ENCODE data around the gene TNRC6B.

DNA sequence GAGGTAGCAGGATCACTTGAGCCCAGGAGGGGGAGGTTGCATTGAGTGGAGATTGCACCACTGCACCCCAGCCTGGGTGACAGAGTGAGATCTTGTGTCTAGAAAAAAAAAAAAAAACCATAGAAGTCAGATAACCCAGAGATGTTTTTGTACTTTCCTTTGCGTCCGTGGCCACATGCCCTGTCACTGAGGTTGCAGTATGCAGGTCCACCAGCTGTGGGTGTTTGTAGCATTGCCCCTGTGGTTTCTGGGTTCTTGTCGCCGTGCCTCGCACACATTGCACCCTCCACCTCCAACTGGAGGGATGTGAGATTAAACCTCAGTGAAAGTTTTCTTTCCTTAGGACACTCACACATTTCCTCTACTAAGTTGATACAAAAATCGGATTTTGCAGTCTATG is 70.3 kb downstream of the TNRC6B start:
- no peak for TF ChIP-seq EZH2phosphoT487 (IDR thresholded peaks at IDR 0.05; ENCODE audit: low read depth)
- TF ChIP-seq, protein P1, sequence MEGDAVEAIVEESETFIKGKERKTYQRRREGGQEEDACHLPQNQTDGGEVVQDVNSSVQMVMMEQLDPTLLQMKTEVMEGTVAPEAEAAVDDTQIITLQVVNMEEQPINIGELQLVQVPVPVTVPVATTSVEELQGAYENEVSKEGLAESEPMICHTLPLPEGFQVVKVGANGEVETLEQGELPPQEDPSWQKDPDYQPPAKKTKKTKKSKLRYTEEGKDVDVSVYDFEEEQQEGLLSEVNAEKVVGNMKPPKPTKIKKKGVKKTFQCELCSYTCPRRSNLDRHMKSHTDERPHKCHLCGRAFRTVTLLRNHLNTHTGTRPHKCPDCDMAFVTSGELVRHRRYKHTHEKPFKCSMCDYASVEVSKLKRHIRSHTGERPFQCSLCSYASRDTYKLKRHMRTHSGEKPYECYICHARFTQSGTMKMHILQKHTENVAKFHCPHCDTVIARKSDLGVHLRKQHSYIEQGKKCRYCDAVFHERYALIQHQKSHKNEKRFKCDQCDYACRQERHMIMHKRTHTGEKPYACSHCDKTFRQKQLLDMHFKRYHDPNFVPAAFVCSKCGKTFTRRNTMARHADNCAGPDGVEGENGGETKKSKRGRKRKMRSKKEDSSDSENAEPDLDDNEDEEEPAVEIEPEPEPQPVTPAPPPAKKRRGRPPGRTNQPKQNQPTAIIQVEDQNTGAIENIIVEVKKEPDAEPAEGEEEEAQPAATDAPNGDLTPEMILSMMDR (IDR thresholded peaks at IDR 0.05; ENCODE audit: low read depth, low read length), result no peak
